Activated CD4-positive, alpha-beta T cell treated with anti-CD3 and anti-CD28 coated beads, Interleukin-10, Interleukin-2, amounts not matched to agents 100 ng/mL and 50 ng/mL, durations not matched to agents 16 hours and 8 hours (primary cell): ENCODE data around the gene RRAS.

ENCODE experiments used
- DNase-seq: peaks from one replicate; pipeline ENCODE4 v3.0.0-alpha.2; 2020

The RRAS gene

GRCh38 chr19:49676784-49677230 is 36.9 kb upstream of the RRAS start:
- peak; percentile 100 for DNase-seq

GRCh38 chr19:49676136-49676783 is 36.3 kb upstream of the RRAS start:
- peak; percentile 85 for DNase-seq

GRCh38 chr19:49672131-49672919 is 32.4 kb upstream of the RRAS start:
- DNase-seq: peak; percentile 85

GRCh38 chr19:49669516-49669915 is 29.6 kb upstream of the RRAS start:
- no peak for DNase-seq

GRCh38 chr19:49667473-49667872 is 27.5 kb upstream of the RRAS start:
- no peak for DNase-seq

GRCh38 chr19:49666120-49666444 is 26.1 kb upstream of the RRAS start:
- no peak for DNase-seq

- DNase-seq: peak; percentile 99
Measured at GRCh38 chr19:49665351-49666119, 25.6 kb upstream of the RRAS start, which contains the start of the genes BCL2L12 and IRF3. TSS of gene BCL2L12 (plus strand) at chr19:49665933. CDS start at chr19:49666693, 760 bp downstream. TSS of gene IRF3 (minus strand) at chr19:49665857. CDS start at chr19:49664838, 1,019 bp downstream.

- DNase-seq: no peak
Measured at GRCh38 chr19:49665036-49665350, 25.1 kb upstream of the RRAS start.

GRCh38 chr19:49664171-49665035 is 24.5 kb upstream of the RRAS start:
- peak; percentile 92 for DNase-seq

GRCh38 chr19:49663224-49663623 is 23.3 kb upstream of the RRAS start:
- DNase-seq: no peak

GRCh38 chr19:49662011-49662410 is 22.1 kb upstream of the RRAS start:
- DNase-seq: no peak

- no peak for DNase-seq
Measured at GRCh38 chr19:49660338-49660961, 20.5 kb upstream of the RRAS start.

GRCh38 chr19:49658566-49659442 is 18.9 kb upstream of the RRAS start:
- DNase-seq: no peak

GRCh38 chr19:49658139-49658517 is 18.2 kb upstream of the RRAS start:
- DNase-seq: no peak

GRCh38 chr19:49657493-49658138 is 17.7 kb upstream of the RRAS start:
- DNase-seq: no peak

GRCh38 chr19:49656456-49657109 is 16.6 kb upstream of the RRAS start:
- DNase-seq: no peak

- DNase-seq: no peak
Measured at GRCh38 chr19:49655570-49656455, 15.9 kb upstream of the RRAS start.

GRCh38 chr19:49654581-49654980 is 14.6 kb upstream of the RRAS start:
- no peak for DNase-seq

GRCh38 chr19:49653466-49653806 is 13.5 kb upstream of the RRAS start:
- no peak for DNase-seq
